HG03460 (cell line): ENCODE results near the gene C1QTNF9B.
"Not testable (repeated sequence)": the region's sequence is repeated elsewhere in the genome, so short reads cannot be mapped to it uniquely, and the experiment has no call there.

Experiments
- ATAC-seq: cut with Tn5 transposase; IDR thresholded peaks from one replicate; pipeline ENCODE4 v1.9.1; 2021; ENCODE audit not compliant: unreplicated experiment

The C1QTNF9B gene

DNA sequence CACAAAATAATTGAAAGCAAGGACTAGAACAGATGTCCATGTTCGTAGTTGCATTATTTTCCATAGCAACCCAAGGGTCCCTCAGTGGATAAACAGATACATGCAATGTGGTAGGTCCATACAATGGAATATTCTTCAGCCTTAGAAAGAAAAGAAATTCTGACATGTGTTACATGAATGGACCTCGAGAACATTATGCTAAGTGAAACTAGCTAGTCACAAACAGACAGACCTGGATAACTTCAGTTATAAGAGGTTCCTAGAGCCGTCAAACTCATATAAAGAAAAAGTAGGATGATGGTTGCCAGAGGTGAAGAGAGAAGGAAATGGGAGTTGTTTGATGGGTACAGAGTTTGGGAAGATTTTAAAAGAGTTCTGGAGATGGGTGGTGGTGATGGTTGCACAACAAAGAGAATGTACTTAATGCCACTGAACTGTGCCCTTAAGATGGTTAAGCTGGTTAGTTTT, at the start of gene C1QTNF9B:
C1QTNF9B (minus strand) TSS at position 51 of the 468 bp plus-strand sequence.
- ATAC-seq, result not testable (repeated sequence)

DNA sequence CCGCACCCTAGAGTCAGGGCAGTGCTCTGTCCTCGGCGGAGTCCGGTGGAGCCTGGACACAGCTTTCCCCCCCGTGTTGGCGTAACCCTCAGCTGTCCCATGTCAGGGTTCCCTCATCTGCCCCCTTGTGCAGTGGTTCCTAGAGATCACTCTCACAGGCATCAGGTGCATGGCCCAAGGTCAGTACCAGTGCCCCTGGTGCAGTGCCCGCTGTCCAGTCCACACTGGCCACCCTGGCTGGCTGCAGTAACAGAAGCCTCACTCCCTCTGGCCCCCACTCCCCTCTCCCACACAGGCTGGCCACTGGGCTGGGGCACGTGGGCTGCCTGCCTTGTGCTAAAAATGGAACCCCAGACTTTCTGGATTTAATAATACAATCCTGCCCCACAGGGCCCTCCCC, 49.6 kb upstream of the C1QTNF9B start:
- no peak for ATAC-seq

DNA sequence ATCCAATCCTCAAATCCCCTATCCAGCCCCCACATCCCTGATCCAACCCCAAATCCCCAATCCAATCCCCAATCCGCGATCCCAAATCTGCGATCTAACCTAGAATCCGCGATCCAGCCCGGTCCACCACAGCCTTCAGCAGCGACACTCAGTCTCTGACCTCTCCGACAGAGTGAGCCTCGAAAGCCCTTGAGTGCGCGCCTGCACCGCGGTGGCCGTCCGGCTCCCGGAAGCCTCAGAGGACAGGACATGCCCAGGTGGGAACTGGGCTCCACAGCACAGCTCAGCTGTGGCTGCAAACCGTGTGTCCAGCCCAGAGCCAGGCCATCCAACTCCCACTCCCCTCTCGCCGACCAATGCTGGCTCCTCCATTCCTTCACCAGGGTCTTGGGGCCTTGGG, 48.8 kb upstream of the C1QTNF9B start:
- ATAC-seq, result no peak

DNA sequence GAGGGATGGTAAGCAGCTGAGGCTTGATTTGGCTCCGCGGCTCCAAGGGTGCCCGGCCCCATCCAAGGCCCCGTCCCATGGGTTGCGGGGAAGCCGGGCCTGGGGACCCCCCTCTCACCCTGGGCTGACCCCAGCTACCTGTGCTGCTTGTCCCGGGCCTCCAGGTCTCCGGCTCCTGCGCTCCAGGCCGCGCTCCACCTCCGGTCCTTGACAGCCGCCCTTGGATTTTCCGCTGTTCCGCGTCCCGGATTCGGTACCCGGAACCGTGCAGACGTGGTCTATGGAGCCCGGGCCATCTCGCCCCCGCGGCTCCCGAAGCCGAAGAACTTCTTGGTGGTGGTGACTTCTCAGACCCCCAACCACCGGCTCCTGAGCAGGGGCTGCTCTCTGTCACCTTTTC, 48.3 kb upstream of the C1QTNF9B start:
- no peak for ATAC-seq

GRCh38 chr13:23941211-23941610, 43.9 kb upstream of the C1QTNF9B start:
- ATAC-seq, result no peak

- not testable (repeated sequence) for ATAC-seq
Observed at GRCh38 chr13:23939666-23940065, 42.4 kb upstream of the C1QTNF9B start.

- no peak for ATAC-seq
Observed at GRCh38 chr13:23934520-23934919, 37.2 kb upstream of the C1QTNF9B start.

GRCh38 chr13:23928985-23929384, 31.7 kb upstream of the C1QTNF9B start:
- no peak for ATAC-seq

- no peak for ATAC-seq
Observed at GRCh38 chr13:23923031-23923430, 25.7 kb upstream of the C1QTNF9B start.

DNA sequence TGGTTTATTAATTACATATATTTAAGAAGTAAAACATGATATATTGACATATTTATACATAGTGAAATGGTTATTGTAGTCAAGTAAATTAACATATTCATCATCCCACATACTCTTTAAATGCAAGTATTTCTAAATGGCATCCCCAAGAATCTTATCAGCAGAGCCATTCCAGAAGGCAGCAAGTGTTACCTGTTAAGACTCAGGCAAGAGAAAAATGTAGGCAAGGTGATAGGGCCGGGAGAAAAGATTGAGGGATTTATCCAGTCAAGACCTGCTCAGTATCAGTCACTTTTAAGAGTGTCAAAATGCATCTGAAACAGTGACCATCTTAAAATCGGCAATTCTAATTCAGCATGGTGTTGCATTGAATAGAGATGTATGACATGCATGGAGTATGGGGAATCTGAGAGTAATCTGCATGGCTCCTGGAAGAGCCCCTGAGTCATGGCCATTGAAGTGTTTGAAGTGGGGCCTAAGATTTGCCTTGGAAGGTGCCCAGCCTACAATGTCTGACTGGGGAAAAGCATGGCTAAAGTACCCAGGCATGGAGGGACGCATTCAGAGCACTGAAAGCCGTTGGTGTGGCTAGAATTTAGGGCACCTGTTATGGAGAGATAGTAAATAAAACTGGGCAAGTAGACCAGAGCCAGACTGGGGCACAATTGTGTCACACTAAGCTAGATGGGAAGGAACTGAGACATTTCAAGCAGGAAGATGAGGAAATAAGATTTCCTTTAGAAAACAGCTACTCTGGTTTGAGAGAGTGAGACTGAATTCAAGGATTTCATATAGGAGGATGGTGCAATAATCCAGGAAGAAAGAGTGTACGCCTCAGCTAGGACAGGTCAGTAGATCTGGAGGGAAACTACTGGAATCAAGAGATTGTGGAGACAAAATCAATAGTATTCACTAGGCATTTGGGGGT, 25.0 kb upstream of the C1QTNF9B start:
- ATAC-seq, result no peak

- ATAC-seq, result no peak
Observed at GRCh38 chr13:23921451-23921888, 24.2 kb upstream of the C1QTNF9B start.

- ATAC-seq, result no peak
Observed at GRCh38 chr13:23919006-23919405, 21.7 kb upstream of the C1QTNF9B start.

- no peak for ATAC-seq
Observed at GRCh38 chr13:23918208-23918607, 20.9 kb upstream of the C1QTNF9B start.

GRCh38 chr13:23915308-23915707, 18.0 kb upstream of the C1QTNF9B start:
- ATAC-seq, result no peak

DNA sequence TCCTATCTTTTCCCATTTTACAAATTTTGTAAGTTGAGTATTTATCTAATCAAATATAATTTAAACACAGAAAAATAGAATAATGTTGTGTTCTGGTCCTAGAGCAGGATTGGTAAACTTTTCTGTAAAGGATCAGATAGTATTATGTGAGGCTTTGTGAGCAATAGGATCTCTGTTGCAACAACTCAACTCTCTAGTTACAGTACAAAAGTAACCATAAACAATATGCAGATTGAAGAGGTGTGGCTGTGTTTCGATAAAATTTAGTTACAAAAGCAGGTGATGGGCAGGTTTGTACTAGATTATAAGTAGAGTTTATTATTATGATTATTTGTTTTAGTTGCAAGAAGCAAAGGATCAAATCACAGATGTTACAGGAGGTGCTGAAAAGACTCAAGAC, 15.2 kb upstream of the C1QTNF9B start:
- ATAC-seq, result no peak

- no peak for ATAC-seq
Observed at GRCh38 chr13:23909606-23910005, 12.3 kb upstream of the C1QTNF9B start.

DNA sequence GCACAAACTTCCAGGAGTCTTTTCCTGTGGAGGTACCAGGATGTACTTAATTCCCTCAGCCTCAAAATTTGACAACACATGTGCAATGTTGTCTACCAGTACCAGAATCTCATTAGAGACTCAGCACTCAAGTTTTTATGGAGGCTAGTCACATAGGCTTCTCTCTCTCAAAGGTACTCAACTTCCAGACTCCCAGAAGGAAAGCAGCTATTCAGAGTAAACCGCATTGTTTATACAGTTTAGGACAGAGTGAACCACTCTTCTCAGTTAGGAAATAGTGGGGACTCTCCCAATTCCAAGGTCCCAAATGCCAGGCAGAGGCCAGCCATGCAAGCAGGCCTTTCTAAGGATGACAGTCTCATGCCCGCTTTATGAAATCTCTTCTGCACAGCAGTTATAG, 8.5 kb upstream of the C1QTNF9B start:
- no peak for ATAC-seq

DNA sequence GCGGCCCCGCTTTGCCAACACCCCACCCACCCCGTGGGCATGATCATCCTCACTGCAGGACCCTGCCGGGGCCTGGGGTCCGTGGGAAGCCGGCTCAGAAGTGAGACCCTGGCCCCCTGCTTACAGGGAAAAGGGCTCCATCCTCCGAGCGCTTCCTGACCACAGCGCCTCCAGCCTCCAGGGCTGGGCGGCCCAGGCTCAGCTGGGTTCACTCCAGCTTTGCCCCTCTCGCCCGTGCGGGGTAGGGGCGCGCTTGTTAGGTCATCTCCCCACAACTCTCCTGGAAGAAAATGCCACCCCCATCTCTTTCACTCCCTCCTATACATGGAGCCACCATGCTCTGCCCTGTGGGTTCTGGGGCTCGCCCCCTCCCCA, 6.6 kb upstream of the C1QTNF9B start:
- no peak for ATAC-seq

DNA sequence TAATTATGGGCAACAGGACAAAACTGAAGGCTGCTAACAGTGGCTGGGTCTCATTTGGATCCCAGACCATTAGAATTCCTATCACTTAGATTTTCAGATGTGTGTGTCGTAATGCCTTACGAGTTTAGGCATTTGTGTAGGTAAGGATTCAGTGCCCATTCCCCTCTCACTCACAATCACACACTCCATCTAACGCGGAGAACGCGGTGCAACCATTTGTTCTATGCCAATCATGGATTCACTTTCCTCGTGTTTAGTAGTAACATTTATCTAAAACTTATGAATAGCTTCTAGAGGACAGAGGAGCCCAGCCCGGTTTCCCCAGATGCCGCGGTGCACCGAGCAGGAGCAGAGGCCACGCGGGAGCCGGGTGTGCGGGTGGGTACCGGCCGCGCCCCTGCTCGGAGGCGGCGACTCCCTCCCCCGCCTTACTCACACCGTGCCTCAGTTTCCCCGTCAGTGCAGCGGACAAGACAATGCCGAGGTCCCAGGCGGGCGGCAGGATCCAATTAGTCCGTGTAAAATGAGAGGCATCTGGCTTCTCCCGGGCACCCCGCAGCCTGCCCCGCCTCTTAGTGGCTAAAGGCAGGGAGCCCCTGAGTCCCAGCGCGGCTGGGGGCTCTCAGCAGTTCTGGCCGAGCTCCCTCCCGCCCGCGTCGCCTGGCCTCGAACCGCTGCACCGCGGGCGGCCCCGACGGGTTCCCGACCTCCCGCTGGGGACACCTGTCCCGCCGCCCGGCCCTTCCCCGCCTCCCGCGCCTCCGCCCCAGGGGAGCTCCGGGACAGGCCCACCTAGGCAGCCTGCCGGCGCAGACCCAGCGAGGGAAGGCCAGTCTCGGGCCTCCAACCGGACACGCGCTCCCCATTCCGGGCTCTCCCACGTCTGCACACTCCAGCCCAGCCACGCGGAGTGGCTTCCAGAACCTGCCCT, 5.9 kb upstream of the C1QTNF9B start:
- no peak for ATAC-seq

DNA sequence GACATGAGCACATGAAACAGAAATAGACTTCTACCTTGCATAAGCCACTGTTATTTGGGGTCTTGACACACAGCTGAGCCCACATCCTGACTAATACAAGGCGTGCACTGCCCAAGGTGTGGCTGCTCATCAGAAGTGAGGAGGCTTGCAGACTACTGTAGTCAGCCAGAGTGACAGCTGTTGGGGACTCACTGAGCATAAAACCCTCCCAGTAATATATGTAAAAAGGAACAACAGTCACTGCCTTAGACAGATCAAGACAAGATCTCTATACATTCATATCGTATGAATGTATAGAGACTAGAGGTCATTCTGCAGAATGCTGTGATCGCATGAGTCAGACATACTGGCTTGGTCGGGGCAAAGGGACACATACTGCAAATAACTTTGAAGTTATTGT, 4.1 kb upstream of the C1QTNF9B start:
- ATAC-seq, result no peak

GRCh38 chr13:23899555-23899954, 2.3 kb upstream of the C1QTNF9B start:
- ATAC-seq, result no peak

GRCh38 chr13:23898101-23898500, 799 bp upstream of the C1QTNF9B start:
- ATAC-seq, result no peak
